GM15510 (cell line): ENCODE results near the gene PNMA8B.

Experiments
- POLR2A ChIP-seq: IDR thresholded peaks from 3 replicates; pipeline ENCODE4 v1.6.1; 2011; ENCODE audit warnings: borderline replicate concordance; ENCODE audit not compliant: insufficient read length; ENCODE audit errors: extremely low read depth

Gene PNMA8B

DNA sequence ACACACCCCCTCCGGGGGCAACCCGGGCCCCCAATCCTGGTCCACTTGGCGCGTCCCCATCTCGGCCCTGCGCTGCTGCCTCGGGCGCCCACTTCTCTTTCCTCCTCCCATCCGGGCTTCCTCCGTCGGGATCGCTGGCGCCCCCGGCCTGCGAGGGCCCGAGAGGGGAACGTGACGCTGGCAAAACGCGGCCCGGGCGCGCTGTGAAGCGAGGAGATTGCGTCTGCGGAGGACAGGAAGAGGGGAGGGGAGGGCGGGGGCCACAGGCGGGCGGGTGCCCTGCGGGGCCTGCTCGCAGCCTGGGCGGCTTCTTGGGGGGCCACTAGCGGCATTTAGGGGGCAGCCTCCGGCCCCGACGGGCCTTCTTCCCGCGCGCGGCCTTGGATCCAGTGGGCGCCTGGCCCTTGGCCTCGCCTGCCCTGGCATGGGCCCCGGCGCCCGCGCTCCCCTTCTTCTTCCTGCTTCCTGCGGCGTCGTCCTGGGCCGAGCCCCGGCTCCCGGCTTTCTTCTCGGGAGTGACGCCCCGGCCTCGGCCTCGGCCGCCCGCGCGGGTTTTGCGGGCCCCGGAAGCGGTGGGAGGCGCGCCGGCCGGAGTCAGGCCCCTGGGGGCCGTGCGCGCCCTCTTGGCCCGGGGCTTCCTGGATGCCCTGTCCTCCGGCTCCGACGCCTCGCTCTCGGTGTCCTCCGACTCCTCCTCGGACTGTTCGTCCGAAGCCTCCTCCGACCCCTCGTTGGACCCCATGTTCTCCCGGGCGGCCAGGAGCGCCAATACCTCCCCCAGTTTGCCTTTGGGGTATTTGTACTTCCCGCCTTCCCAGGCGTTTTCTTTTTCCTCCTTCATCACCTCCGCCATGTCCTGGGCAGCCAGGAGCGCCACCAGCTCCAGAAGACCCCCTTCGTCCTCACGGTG is 2.2 kb downstream of the PNMA8B start:
- TF ChIP-seq POLR2A: no peak

DNA sequence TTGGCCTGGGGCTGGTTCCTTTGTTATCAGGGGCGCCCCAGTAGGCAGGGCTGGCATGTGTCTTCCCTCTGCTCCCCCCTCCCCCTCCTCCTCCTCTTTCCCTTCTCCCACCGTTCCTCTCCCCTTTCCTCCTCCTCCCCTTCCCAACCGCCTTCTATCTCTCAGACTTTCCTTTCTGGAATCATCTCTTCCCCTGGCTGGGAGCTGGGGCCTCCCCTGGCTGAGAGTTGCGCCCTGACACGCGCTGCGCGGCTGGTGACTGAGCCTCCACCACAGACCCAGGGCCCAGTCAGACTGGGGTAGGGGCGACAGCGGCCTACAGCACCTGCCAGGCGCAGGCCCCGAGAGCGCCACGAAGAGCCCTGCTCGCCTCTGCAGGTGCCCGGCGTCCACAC is 2.8 kb downstream of the PNMA8B start:
- TF ChIP-seq POLR2A: no peak

DNA sequence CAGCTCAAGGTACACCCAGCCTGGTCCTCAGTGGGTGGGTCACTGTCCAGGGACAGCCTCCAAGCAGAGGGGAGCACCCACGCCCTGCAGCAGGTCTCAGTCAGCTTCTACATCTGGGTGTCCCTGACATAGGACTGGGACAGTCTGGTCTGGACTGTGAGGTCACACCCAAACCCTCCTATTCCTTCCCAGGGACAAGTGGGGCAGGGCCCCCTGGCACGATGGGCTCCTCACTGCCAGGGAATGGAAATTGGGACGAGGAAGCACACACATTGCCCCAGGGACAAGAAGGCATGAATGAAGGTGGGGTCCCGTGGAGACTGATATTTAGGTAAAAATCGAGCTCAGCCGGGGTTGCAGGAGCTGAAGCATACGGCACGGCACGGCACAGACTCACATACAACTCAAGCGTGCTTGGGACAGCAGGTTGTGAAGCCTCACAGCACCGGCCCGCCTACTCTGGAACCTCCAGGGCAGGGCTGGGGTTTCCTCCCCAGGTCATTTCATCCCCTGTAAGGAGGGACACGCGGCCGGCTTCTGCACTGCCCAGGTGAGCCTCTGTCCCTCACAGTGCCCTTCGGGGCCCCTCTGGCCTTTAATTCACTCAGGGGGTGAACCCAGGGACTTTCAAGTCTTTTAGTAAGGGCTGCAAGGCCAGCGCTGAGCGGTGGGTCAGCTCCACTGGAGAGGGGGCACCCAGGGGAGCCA is 3.5 kb downstream of the PNMA8B start:
- no peak for TF ChIP-seq POLR2A

- no peak for TF ChIP-seq POLR2A
Measured at GRCh38 chr19:46490774-46491173, 4.9 kb downstream of the PNMA8B start.

- TF ChIP-seq POLR2A: no peak
Measured at GRCh38 chr19:46489445-46490272, 6.0 kb downstream of the PNMA8B start.

- no peak for TF ChIP-seq POLR2A
Measured at GRCh38 chr19:46488551-46488950, 7.1 kb downstream of the PNMA8B start.

- no peak for TF ChIP-seq POLR2A
Measured at GRCh38 chr19:46487802-46488445, 7.7 kb downstream of the PNMA8B start.

GRCh38 chr19:46487178-46487801 is 8.4 kb downstream of the PNMA8B start:
- TF ChIP-seq POLR2A: no peak

DNA sequence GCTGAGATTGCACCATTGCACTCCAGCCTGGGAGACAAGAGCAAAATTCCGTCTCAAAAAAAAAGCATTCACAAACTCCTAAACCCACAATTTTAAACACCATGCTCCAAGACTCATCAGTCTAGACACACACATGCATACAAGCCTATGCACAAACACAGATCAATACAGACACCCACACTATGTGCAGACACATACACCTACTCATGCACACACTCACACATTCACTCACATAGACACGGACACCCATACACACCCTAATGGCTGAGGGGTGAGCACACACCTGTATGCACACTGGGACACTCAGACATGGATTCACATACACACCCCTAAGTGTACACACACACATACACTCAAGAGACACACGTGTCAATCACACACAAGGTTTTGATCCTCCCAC is 9.3 kb downstream of the PNMA8B start:
- no peak for TF ChIP-seq POLR2A

DNA sequence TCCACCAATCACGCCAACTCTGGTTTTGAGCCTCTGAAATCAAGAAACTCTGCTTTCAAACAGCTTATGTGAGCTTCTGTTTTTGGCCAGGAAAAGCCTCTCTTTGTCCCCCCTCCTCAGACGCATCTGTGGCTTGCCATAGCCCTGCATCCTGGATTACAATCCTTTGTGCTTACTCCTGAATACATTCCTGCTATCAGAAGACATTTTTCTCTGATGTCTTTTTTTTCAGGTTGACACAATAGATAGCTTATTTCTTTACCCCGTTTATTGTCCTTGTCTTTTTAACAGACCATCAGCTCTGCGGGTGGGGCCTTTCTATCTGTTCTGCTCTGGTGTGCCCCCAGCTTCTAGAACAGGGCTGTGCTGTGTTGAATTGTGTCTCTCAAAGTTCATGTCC is 11.0 kb downstream of the PNMA8B start:
- TF ChIP-seq POLR2A: no peak

DNA sequence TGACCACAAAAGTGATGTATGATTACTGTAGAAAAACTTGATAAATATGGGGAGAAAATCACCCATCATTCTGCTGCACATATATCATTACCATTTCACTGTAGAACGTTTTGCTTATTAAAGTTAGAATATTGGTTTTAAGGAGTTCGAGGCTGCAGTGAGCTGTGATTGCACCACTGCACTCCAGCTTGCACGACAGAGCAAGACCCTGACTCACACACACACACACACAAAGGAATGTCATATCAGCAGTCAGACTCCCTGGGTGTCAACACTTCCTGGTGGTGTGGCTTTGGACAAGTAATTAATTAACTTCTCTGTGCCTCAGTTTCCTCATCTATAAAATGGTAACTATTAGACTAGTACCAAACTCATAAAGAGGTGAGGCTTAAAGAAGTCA is 13.0 kb downstream of the PNMA8B start:
- TF ChIP-seq POLR2A: no peak

DNA sequence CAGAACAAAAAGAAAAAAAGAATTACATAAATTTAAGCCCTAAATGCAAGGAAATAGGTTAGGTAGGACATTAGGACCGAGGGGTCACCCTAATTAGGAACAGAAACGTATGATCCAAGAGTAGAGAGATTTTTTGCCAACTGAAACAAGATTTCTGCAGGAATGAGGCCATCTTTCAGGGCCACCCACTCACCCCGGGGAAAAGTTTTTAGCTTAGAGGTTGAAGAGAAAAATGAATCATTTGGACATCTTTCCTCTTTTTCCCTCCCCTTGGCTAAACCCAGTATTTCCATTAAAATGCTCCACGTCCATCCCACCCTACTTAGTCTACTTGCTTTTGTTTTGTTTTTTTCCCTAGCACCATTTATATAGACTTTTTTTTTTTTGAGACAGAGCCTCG is 13.7 kb downstream of the PNMA8B start:
- no peak for TF ChIP-seq POLR2A

- no peak for TF ChIP-seq POLR2A
Measured at GRCh38 chr19:46481223-46481848, 14.3 kb downstream of the PNMA8B start.

- no peak for TF ChIP-seq POLR2A
Measured at GRCh38 chr19:46480415-46480814, 15.3 kb downstream of the PNMA8B start.

DNA sequence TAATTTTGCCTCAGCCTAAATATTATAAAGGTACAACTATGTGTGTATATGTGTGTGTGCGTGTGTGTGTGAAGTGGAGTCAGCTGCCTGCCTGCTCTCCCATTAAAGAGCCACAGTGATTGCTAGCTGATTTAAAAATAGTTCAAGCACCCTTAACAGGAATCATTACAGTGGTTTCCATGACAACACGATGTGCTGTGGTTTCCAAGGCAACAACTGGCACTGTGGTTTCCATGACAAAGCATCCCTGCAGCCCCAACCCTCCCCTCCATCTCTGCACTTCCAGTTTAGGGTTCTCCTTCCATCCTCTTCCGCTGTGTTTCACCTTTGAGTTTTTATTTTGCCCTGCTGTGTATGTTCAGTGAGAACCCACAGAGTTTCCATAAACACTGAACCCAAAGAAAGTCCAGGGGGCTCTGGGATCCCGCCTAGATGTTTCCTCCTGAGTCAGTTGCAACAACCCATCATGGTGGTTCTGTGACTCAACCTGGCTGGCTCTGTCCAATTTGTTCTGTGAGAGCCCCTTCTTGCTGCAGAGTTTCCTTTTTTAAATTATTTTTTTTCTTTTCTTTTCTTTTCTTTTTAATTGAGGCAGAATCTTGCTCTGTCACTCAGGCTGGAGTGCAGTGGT is 17.2 kb downstream of the PNMA8B start:
- TF ChIP-seq POLR2A: no peak
